Panc1 (cell line): ENCODE data around the gene COL6A5. TPM values are rescaled to one million over a fixed set of nuclear protein-coding genes. Genes with fewer than 3 reads are reported as not detected.

Source experiments
- ATAC-seq: fragments of 200-7000 bp; cut with Tn5 transposase; 2 replicates; pipeline ENCODE4 v1.9.1; 2020; ENCODE audit warnings: mild to moderate bottlenecking, moderate library complexity
- BruUV-seq: library from RNA; stranded (reverse); fragments of 400-500 nt; replicated peaks from 2 replicates; lab custom pipeline; 2021; lab: Mats Ljungman, UMichigan
- CTCF ChIA-PET: fragments of 300-600 bp; sonication (Branson Sonifier 250); formaldehyde crosslinking; loops from one replicate; lab custom pipeline; 2022; ENCODE audit warnings: antibody characterized with exemption; lab: Charles Lee
- POLR2A ChIA-PET: fragments of 300-600 bp; sonication (Branson Sonifier 250); formaldehyde crosslinking; loops from one replicate; lab custom pipeline; 2022; ENCODE audit warnings: antibody characterized with exemption; lab: Charles Lee
- DNase-seq: peaks from one replicate; pipeline ENCODE4 v3.0.0-alpha.2; 2010; ENCODE audit warnings: low read depth, low spot score
- H3K27ac ChIP-seq: 2 replicates; pipeline ENCODE4 v1.5.1; 2011; ENCODE audit warnings: mild to moderate bottlenecking, low read length, inconsistent platforms
- H3K27me3 ChIP-seq: fragments of 200-500 bp; sonication (Bioruptor generic); 2 replicates; pipeline ENCODE4 v1.6.0; 2014; ENCODE audit warnings: low read length, inconsistent platforms; ENCODE audit not compliant: control insufficient read depth, insufficient read depth
- H3K36me3 ChIP-seq: fragments of 200-500 bp; sonication (Bioruptor generic); 2 replicates; pipeline ENCODE4 v1.5.1; 2014; ENCODE audit warnings: inconsistent platforms, mild to moderate bottlenecking, low read length, moderate library complexity; ENCODE audit not compliant: control insufficient read depth, insufficient read depth
- H3K4me1 ChIP-seq: 2 replicates; pipeline ENCODE4 v1.5.1; 2011; ENCODE audit warnings: inconsistent platforms, mild to moderate bottlenecking, low read length, moderate library complexity; ENCODE audit not compliant: control insufficient read depth, insufficient read depth
- H3K4me3 ChIP-seq, 2 experiments: 2 replicates each; pipeline ENCODE4 v1.5.1; 2011 to 2012; ENCODE audit warnings: low read depth in 2 of 2, low read length in 2 of 2, mild to moderate bottlenecking in 2 of 2, inconsistent platforms in 1 of 2, moderate library complexity in 1 of 2
- H3K9me3 ChIP-seq: fragments of 200-500 bp; sonication (Bioruptor generic); 2 replicates; pipeline ENCODE4 v1.5.1; 2014; ENCODE audit warnings: low read depth, mild to moderate bottlenecking, inconsistent platforms, low read length, moderate library complexity; ENCODE audit not compliant: control insufficient read depth, insufficient read depth
- CTCF ChIP-seq: fragments of 450-650 bp; IDR thresholded peaks from 2 replicates; pipeline ENCODE4 v1.5.1; 2017; ENCODE audit warnings: mild to moderate bottlenecking
- POLR2AphosphoS5 ChIP-seq: IDR thresholded peaks from 2 replicates; pipeline ENCODE4 v1.6.1; 2012; ENCODE audit warnings: mild to moderate bottlenecking, low read depth, low read length, moderate library complexity
- REST ChIP-seq, 2 experiments: IDR thresholded peaks; 2 replicates each; pipeline ENCODE4 v1.6.1; 2011 to 2012; ENCODE audit warnings: low read depth in 2 of 2, control low read depth in 1 of 2, low read length in 1 of 2, mild to moderate bottlenecking in 1 of 2, moderate library complexity in 1 of 2; ENCODE audit not compliant: insufficient read depth in 1 of 2
- SIN3A ChIP-seq: IDR thresholded peaks from 2 replicates; pipeline ENCODE4 v1.6.1; 2012; ENCODE audit warnings: low read depth, mild to moderate bottlenecking, low read length, moderate library complexity, borderline replicate concordance; ENCODE audit not compliant: insufficient read depth
- TCF7L2 ChIP-seq: IDR thresholded peaks from 2 replicates; pipeline ENCODE4 v1.6.1; 2011; ENCODE audit warnings: mild to moderate bottlenecking, low read depth, low read length, inconsistent platforms
- in situ Hi-C: cut with HindIII; loops from 2 replicates; pipeline ENCODE4 v1.10.0; 2016; ENCODE audit warnings: low sequenced_read_pairs, low pct_unique_long_range_greater_than_20kb
- intact Hi-C: fragments of 100-400 bp; cut with micrococcal nuclease; formaldehyde crosslinking; loops from one replicate; pipeline ENCODE4 v1.10.0; 2022; ENCODE audit not compliant: unreplicated experiment
- total RNA-seq: library from RNA; stranded (reverse); gene quantifications from one replicate; pipeline ENCODE4 v1.2.1, GENCODE V29; 2021; ENCODE audit not compliant: unreplicated experiment

COL6A5 gene
- total RNA-seq, 1 experiment from 2014 or later, result not detected

DNA sequence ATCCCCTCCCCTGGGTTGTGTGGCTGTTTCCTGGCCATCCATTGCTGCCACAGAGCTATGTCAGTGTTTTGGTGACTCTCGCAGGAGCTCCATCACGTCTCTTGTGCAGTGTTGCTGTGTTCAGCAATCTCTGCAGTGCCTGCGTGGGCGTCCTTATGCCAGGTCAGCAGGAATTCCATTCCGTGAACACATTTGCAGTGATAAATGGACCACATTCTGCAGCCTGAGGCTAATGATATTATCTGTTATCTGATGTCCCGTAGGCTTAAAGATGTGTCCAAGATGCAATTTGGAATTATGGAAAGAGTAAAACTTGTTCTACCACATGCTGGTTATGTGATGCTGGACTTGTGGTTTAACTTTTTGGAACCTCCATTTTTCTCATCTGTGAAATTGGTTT lies 146.0 kb downstream of the COL6A5 start:
- BruUV-seq, result no TSS peak
- CTCF ChIA-PET, result no interaction called here
- TF ChIP-seq POLR2AphosphoS5, result no peak
- no peak for TF ChIP-seq REST (IDR thresholded peaks at IDR 0.05; ENCODE audit: insufficient read depth in 1 of 2, low read depth in 2 of 2, low read length in 1 of 2)
- no peak for TF ChIP-seq TCF7L2
- TF ChIP-seq SIN3A, result no peak
- no peak for TF ChIP-seq CTCF

GRCh38 chr3:130504701-130505100 lies 159.2 kb downstream of the COL6A5 start:
- POLR2A ChIA-PET, result no interaction called here
- in situ Hi-C loops, result no loop called here
- no peak overlapping the region for H3K27ac ChIP-seq
- DNase-seq (no peak), ATAC-seq (no peak)
- TF ChIP-seq REST (IDR thresholded peaks at IDR 0.05; ENCODE audit: insufficient read depth in 1 of 2, low read depth in 2 of 2, low read length in 1 of 2) (no peak), SIN3A (no peak)
- H3K4me3 ChIP-seq, result no peak overlapping the region
- intact Hi-C loops, result no loop called here
- no peaks in the 10 kb centered on the region for H3K36me3 ChIP-seq
- no peaks in the 10 kb centered on the region for H3K4me1 ChIP-seq
- peaks cover 12% of the 10 kb centered on the region; the same call in 1 of the 2 replicates for H3K27me3 ChIP-seq
- CTCF ChIA-PET, result no interaction called here
- BruUV-seq, result no TSS peak
- H3K9me3 ChIP-seq, result no peaks in the 10 kb centered on the region

More for the DNA sequence above, 146.0 kb downstream of the COL6A5 start:
- Histone ChIP-seq H3K27ac (no peak overlapping the region), H3K4me3 (no peak overlapping the region), H3K4me1 (no peaks in the 10 kb centered on the region), H3K27me3 (peaks cover 2% of the 10 kb centered on the region; the same call in 1 of the 2 replicates), H3K36me3 (no peaks in the 10 kb centered on the region), H3K9me3 (no peaks in the 10 kb centered on the region)
- intact Hi-C loops, result no loop called here
- no peak for DNase-seq
- no peak for ATAC-seq
- POLR2A ChIA-PET, result no interaction called here
- in situ Hi-C loops, result no loop called here
